Kidney capillary endothelial cell (primary cell): ENCODE results near the gene SLC29A4.
"Not testable (repeated sequence)": the region's sequence is repeated elsewhere in the genome, so short reads cannot be mapped to it uniquely, and the experiment has no call there.

ENCODE experiments used
- DNase-seq: peaks from one replicate; pipeline ENCODE4 v3.0.0-alpha.2; 2018; ENCODE audit warnings: low spot score

Gene SLC29A4

GRCh38 chr7:5282543-5283316 lies at the start of gene SLC29A4:
TSS of gene SLC29A4 (plus strand) at chr7:5282943. CDS start at chr7:5287817, 4,874 bp downstream.
- DNase-seq = no peak

GRCh38 chr7:5234852-5235831 lies 47.6 kb upstream of the SLC29A4 start:
- DNase-seq = no peak

GRCh38 chr7:5237286-5237685 lies 45.5 kb upstream of the SLC29A4 start:
- DNase-seq = no peak

GRCh38 chr7:5238500-5238899 lies 44.2 kb upstream of the SLC29A4 start:
- DNase-seq = no peak

- DNase-seq = no peak
Observed at GRCh38 chr7:5243261-5243660, 39.5 kb upstream of the SLC29A4 start.

GRCh38 chr7:5248201-5248885 lies 34.4 kb upstream of the SLC29A4 start:
- no peak for DNase-seq

GRCh38 chr7:5250787-5251186 lies 32.0 kb upstream of the SLC29A4 start:
- DNase-seq = not testable (repeated sequence)

GRCh38 chr7:5253529-5253928 lies 29.2 kb upstream of the SLC29A4 start:
- not testable (repeated sequence) for DNase-seq

GRCh38 chr7:5254371-5254770 lies 28.4 kb upstream of the SLC29A4 start:
- not testable (repeated sequence) for DNase-seq

GRCh38 chr7:5255832-5256231 lies 26.9 kb upstream of the SLC29A4 start:
- DNase-seq = no peak

GRCh38 chr7:5260530-5261068 lies 22.1 kb upstream of the SLC29A4 start:
- not testable (repeated sequence) for DNase-seq

- not testable (repeated sequence) for DNase-seq
Observed at GRCh38 chr7:5263066-5263465, 19.7 kb upstream of the SLC29A4 start.

- no peak for DNase-seq
Observed at GRCh38 chr7:5265320-5266190, 17.2 kb upstream of the SLC29A4 start.

GRCh38 chr7:5266191-5267028 lies 16.3 kb upstream of the SLC29A4 start:
- no peak for DNase-seq

GRCh38 chr7:5267829-5268228 lies 14.9 kb upstream of the SLC29A4 start:
- not testable (repeated sequence) for DNase-seq

- not testable (repeated sequence) for DNase-seq
Observed at GRCh38 chr7:5269992-5270657, 12.6 kb upstream of the SLC29A4 start.

GRCh38 chr7:5270788-5271187 lies 12.0 kb upstream of the SLC29A4 start:
- DNase-seq = no peak

GRCh38 chr7:5273831-5274405 lies 8.8 kb upstream of the SLC29A4 start:
- DNase-seq = not testable (repeated sequence)

GRCh38 chr7:5274441-5274840 lies 8.3 kb upstream of the SLC29A4 start:
- no peak for DNase-seq
